Kidney capillary endothelial cell (primary cell): Measurements from ENCODE around the gene LNX2.

Experiments used
- DNase-seq: peaks from one replicate; pipeline ENCODE4 v3.0.0-alpha.2; 2018; ENCODE audit warnings: low spot score

The LNX2 gene

DNA sequence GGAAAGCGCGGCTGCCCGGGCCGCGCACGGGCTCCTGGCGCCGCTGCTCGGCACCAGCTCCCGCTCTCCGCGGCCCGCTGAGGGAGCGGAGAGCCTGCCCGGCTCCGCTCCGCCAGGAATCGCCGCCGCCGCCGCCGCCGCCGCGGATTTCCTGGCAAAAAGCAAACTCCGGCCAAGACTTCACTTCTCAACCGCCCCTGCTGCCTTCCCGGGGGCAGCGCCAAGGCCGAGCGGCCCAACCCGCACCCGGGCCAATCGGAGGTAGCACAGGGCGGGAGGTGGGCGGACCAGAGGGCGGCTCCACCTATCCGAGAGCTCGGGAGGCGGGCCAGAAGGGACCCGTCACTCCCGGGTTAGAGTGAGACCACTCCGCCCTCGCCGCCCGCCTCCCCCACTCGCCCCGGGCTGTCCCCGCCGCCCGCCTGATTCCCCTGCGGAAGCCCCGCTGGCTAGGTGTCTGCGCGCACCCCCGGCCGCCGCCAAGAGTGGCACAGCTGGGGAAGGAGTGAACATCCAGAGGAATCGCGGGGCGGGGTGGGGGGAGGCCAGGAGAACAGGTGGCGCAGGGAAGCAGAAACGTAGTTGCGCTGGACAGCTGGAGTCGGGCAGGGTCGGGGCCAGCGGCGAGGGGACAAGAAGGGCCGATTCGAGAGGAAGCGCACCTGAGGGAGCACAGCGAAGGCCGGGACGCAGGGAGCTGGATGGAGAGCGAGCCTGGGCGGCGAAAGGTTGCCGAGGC lies at the start of gene LNX2:
LNX2 (minus strand) TSS at position 153 of the 739 bp plus-strand sequence. CDS start 38,826 bp downstream, outside the sequence.
- peak; percentile 95 for DNase-seq

DNA sequence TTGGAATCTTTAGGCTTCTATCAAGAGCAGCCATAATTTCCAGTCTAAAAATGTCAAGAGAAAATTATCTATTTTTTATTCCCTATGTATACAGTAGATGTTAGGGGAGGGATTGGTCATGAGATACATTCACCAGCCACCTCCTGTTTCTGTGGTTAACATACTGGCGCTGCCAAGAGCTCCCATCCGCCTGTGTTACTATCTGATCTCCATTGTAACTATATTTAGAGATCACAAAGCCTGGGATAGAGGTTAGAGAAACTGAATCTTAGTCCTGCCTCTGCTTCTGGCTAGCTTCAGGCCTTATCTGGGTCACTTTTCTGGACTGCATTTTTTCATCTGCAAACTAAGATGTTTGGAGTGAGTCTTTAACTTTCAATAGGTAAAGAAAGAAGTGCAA lies 47.6 kb upstream of the LNX2 start:
- DNase-seq = no peak

DNA sequence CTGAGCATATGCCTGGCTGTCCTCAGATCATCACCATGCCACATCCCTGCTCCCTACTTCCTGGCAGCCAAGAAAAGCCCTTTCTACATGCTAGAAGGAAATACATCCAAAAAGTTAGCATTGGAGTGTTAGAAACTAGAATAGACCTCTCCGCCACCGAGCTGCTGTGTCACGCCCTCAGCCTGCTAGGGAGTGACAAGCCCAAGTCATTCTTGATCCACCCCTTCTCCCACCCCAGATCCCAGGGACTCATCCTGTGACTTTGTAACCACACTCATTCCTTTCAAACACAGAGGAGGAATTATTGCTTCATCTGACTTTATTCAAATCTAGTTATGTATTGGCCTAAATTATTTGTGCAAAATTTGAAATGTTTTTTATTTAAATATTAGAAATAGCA lies 46.6 kb upstream of the LNX2 start:
- no peak for DNase-seq

DNA sequence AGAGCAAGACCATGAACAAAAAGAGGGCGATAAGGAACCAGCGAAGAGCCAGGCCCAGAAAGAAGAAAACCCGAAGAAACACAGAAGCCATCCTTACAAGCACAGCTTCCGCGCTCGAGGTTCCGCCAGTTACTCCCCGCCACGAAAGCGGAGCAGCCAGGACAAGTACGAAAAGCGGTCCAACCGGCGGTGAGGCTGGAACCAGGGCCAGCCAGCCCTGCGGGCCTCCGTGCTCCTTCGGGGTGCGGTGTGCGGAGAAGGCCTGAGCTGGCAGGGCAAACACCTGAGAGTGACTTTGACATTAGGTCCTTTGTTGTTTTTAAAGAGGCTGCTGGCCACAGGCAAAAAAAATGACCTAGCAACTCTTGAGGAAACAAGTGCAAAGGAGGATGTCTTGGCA lies 45.4 kb upstream of the LNX2 start:
- no peak for DNase-seq

DNA sequence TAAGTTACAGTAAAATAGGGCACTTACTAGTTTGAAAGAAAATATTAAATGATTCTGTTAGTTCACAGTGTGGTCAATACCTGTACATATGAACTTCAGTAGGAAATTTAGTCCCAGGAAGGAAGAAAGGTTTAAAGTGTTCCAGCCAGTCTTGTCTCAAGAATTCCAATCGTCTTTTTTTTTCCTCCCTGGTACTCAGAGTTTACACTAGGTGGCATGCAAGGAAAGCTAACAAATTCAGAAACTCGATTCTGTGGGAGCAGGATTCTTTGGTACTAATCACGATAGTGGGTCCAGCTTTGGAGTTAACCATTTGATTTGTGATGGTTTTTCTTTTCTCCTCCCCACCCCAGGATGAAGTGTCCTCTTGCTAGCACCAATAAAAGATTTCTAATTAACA lies 45.0 kb upstream of the LNX2 start:
- DNase-seq = no peak

DNA sequence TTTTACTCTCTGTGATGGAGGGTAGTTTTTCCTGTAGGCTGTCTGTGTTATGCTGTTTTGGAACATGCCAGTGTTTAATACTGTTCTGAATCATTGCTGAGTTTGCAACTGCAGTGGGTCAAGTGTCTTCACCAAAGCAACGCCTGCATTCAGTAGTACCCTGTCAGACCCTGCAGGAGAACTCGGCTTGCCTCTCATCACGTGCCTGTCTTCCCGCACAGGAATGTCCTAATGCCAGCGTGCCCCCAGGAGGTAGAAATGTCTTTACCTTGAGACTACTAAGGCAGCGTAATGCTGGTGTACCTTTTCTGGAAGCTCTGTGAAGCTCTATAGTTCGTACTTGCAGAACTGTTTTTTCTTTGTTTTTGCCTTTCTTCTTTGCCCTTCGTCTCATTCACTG lies 43.6 kb upstream of the LNX2 start:
- no peak for DNase-seq

DNA sequence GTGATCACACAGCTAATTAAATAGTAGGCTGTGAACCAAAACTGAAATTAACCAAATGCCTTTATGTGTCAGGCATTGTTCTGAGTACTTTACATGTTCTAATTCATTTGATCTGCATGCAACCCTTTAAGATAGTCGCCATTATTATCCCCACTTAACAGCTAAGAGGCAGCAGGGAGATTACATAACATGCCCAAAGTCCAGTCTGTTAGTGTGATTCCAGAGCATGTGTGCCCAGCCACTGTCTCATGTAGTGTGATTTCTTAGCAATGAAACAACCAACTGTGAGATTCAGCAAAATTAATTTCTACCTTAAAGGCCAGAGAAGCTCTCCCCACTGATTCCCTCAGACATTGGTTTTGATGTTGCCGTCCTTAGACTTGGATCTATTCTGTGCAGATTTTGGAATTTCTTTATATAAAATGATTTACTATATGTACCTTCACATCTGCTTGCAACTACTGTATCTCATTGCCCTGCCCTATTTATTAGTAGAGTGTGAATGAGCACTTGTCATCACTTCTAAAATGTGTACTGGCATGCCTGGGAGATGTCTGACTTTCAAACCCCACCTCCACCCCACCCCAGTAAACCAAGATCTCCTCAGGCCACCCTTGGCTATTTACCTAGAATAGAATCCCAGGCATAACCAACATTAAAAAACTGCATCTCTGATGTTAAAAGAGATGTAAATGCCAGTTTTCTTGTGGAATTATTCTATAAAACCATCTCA lies 42.6 kb upstream of the LNX2 start:
- DNase-seq = no peak

DNA sequence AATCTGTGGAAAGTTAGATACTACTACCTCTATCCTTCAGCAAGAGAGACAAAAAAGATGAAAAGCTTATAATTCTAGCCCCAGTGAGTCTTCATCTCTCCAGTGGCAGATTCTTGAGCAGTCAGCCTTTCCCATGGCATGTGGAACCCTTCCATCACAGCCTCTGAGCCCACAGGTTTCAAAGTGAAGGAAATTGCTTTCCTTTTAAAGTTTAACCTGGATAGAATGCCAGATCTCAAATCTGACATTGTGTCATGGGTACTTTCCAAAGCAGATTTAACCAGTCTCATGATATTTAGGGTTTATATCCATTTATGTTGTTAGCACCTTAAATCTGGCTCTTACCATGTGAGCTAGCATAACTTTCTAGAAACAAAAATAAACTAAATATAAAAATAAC lies 40.7 kb upstream of the LNX2 start:
- no peak for DNase-seq

DNA sequence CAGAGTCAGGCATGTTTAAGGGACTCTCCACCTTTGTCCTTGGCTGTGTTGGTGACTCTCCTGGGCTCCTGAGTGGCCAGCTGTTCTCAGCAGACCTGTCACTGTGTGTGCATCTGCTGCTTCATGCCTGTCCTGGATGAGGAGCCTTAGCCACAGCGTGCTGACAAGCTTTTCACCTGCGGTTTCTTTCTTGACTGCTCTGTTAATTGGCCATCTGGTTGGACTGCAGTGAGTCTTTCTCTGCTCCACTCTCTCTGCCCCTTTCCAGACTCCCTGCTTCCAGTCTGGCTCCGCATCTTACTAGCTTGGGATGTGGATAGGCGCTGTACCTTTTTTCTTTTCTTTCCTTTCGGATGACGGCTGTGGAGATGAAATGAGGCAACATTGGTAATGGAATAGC lies 40.2 kb upstream of the LNX2 start:
- no peak for DNase-seq

DNA sequence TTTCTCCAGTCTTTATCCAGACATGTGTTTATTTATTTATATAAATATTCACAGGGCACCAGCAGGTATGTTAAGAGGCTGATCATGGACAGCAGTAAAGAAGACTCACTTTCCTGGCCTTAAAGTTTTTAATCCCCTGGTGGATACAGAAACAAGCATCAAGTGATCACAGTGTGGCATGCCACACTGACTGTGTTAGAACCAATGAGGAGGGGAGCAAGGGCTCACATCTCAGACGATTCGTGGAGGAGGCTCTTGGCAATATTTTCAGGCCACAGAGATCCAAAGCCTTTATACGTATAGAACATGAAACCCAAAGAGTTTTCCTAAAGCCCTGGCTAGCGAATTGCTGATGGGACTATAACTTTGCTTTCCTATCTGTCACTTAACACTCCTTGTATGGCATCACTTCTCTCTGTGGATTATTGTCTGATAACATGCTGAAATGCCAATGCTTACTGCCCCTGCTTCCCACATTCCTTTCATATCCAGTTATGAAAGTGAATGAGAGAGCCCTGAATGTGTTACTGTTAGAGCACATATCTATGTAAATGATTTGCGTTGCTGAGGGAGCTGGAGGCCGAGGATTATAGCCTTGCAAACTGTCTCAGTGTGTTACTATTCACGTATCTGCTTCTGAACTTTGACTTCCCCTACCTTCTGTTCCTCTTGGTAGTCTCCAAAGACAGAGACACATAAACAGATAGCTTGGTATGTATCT lies 39.0 kb upstream of the LNX2 start:
- DNase-seq = no peak

DNA sequence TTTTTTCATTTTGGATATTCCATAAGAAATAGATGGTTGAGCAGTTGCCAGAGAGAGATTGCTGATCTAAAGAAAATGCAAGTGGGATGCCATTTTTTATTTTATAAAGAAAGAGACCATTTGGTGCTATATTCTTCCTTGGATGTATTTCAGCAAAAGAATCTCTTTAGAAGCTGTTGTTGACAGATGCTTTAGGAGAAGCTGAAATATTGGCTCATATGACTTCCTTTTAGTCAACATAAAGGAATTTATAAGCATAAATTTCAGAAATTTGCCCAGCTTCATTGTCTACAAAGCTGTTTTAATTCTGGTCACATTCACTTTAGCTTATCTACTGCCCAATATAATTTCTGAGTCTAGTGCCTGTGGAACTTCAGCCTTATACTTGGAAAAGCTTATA lies 38.2 kb upstream of the LNX2 start:
- DNase-seq = peak; percentile 28

DNA sequence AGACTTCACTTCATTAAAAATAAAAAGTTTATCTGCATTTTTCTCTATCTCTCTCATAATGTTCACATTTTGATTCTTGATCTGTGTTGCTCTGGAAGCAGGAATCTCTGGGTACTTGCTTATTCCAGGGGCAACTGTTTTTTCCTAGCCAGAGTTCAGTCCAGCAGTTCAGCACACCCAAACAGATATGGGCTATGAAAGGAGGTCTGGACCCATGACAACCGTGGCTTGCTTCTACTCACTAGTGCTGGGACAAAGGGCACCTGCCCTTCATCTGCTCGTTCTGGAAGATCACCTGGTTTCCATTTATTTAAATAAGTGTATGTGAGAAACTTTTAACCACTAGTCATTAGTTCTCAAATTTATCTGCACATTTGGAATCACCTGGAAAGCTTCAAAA lies 37.4 kb upstream of the LNX2 start:
- no peak for DNase-seq

DNA sequence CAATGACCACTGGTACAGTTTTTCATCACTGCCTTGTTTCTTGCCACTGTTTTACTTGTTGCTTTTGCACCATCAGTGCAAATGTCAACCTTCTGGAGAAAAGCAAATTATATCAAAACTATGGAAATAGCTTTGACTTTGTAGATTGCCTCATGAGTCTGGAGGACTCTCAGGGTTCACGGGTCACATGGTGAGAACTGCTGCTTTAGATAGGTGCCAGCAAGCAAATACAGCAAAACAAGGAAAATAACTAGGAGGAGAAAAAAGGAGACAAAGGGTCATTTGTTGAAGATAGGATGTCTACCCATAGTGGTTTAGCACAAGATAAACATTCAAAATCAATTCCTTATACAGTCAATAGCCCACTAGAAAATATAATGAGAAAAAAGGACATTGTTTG lies 34.5 kb upstream of the LNX2 start:
- DNase-seq = no peak

DNA sequence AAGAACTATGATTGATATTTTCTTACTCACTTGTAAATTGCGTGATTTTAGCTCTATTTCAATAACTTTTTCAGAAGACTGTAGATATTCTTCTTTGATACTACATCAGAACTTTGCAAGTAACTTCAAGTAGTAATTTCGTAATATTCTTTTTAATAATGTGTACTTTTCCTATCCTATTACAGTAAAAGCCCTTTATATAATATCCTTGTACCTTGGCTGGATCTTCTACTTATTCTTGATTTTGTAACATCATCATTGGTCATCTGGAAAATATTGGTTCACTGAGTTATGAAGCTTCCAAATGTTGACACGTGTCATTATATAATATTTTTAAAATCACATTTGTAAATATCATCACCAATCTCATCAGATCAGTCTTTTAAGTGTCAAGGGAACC lies 33.7 kb upstream of the LNX2 start:
- DNase-seq = no peak

DNA sequence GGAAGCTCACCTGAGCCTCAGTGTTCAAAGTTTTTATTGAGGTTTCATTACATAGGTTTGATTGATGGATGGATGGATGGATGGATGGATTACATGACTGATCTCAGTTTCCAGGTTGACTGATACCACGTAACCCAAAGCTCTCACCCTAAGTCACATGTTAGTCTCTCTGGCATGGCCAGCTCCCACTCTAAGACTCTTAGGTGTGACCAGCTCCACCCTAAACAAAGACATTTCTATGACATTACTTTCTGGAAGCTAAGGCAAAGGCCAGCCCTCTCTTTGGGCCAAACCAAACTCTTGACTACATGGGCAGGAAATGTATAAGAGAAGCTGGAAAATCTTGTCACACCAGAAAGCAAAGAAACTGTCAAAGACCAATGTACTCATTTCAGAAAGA lies 30.0 kb upstream of the LNX2 start:
- DNase-seq = no peak

DNA sequence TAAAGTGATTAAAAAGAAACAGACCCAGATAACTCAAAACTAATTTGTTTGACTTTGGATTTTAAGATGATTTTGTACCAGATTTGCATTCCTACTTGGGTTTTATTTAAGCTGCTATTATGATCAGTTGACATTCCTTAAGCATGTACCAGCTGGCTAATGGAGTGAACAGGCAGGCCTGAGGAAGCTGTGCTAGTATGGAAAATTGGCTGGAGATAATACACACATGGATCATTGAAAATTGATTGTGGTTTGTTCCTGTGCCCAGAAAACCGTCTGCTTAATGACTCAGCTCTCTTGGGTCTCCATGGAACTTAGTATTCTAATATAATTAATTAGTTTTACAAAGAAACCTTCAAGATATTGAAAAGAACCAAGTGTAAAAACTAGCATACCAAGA lies 24.0 kb upstream of the LNX2 start:
- no peak for DNase-seq

DNA sequence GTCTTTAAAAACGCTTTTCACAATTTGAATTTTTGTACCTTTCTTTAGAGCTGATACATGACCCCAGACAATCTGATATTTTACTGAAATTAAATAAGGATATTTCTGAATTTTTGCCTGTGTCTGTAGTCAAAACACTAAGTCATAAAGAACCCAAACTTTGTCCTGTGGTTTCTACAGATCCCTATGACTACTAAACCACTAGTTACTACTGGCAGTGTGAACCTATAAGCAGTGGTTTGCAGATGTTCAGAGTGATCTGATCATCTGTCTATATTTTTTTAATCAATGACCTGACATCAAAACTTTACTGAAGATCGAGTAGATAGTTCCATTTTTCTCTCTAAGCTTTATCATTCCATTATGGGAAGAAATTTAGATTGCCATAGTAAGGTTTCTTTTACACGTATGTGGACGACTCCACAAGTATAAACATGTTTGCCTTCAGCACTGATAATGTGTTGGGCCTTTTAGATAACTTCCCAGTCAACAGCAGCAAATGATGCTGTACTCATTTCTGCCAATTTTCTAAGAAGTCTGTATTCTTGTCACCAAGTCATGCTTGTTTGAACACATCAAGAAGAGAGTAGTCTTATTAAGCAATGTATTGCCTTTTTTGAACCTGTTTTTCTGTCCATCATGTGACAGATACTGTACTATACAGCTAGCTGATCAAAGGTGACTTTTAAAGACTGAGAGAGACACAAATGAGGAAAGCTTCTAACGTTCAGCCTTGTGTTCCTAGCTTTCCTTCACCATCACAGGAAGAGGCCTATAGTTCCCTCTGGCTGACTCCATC lies 23.2 kb upstream of the LNX2 start:
- DNase-seq = no peak

DNA sequence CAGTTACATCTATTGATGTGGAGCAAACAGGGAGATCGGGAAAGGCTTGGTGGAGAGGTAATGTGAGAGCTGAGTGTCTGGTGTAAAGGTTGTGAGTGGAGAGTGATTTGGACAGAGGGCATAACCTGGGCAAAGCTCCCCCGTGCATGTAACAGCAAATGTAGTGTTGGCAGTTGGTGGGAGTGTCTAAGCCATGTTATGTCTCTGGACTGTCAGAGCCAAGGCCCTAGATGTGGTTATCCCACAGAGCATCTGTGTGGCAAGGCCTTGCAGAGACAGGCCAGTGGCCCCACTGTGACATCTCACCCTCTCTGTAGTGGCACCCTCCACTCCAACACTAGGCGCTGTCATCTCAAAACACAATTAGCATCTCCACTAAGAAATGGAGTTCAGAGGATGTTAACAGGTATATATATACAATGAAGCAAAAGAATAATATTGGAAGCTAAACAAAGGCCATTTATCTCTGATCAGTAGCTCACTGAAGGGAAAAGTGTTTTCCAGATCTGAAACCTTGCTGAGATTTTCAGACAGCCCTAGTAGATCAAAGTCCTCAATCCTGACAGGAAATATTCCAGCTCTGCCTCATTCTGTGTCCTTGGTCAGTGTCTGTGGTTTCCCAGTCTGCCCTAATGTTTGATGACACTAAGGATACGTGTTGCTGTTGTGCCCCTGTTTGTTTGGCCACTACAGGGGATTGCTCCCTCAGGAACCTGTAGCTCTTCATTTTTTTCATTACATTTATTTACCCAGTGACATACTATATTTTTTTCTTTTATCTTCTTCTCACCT lies 21.6 kb upstream of the LNX2 start:
- DNase-seq = no peak

DNA sequence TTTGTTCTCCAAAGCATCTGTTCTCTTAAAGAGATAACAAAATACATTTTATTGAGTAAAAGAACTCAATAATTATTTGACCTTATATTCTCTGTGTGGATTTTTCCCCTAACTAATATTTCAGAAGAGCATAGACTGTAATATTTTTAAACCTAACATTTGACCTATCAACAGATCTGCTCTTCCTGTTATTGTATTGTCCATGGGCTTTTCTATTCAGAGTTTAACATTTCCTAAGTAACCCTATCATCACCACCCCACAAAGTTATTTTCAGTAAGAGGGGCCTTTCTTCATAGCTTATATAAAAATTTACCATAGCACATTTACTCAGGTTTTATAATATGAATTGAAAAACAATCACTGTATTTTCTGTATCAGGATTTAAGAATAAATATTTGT lies 18.9 kb upstream of the LNX2 start:
- no peak for DNase-seq

DNA sequence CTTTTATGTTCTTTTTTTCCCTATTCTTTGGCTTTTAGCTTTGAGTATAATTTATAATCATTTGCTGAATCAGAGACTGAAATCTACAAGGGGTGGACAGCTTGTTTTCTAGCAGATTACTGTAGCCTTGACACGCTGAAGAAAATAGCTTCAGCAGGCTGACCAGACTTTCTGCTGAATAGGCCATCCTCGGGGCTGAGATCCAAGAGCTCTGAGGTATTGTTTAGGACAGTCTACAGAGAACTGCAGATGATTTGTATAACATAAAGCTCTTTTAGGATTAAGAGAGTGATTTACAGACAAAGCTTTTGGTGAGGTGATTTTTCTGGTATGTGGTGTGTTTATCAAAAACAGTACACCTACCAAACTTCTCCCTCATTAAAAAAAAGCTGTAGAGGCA lies 18.2 kb upstream of the LNX2 start:
- DNase-seq = no peak

DNA sequence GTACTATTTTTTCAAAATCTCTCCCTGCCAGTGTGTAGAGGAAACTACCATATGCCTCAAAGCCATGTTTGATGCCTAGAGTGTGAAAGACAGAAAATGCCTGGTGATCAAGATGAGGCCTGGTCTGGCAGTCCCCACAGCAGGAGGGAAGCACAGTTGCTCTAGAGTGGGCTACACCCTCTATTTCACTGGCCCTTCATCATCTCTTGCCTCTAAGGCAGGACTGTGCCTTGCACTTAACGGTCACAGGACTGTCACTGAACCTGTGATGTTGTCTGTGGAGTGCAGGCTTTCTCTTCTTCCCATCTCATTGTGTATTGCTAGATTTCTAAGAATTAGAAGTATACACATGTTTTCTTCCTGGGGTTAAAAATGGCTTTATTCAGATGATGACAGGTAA lies 17.7 kb upstream of the LNX2 start:
- DNase-seq = no peak

DNA sequence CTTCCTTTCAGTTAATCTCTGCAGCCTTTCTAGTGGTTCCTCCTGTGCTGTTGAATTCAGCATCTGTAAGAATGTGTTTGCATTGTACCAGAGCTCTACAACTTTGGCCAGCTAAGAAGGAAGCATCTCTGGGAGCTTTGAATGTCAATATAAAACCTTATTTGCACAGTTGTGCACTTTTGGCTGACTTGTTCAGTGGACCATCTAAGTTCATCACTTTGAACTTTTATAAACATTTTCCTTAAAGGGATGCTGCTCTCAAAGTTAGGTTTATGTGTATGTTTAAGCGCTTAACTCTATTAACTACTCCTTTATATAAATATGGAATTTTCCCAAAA lies 16.9 kb upstream of the LNX2 start:
- DNase-seq = no peak
